AG04450 (cell line): ENCODE data around the gene TIGIT. TPM values are rescaled to one million over a fixed set of nuclear protein-coding genes. Genes with fewer than 3 reads are reported as not detected.

ENCODE experiments used
- CTCF ChIA-PET: fragments of 300-600, 350-600 bp; formaldehyde crosslinking; extraction: SDS; loops from one replicate; lab custom pipeline; 2022; ENCODE audit warnings: antibody characterized with exemption, inconsistent platforms; lab: Charles Lee
- POLR2A ChIA-PET: fragments of 350-600 bp; formaldehyde crosslinking; extraction: SDS; loops from one replicate; lab custom pipeline; 2021; ENCODE audit warnings: antibody characterized with exemption, inconsistent platforms; lab: Yijun Ruan, JAX
- DNase-seq: peaks from one replicate; pipeline ENCODE4 v3.0.0-alpha.2; 2011; ENCODE audit warnings: low read depth, low spot score
- H3K27ac ChIP-seq: one replicate; pipeline ENCODE4 v1.5.1; 2012; ENCODE audit warnings: low read depth, low read length, control low read depth
- H3K27me3 ChIP-seq: one replicate; pipeline ENCODE4 v1.6.0; 2012; ENCODE audit warnings: low read length; ENCODE audit not compliant: control insufficient read depth, insufficient read depth
- H3K4me3 ChIP-seq: 2 replicates; pipeline ENCODE4 v1.5.1; 2011; ENCODE audit warnings: mild to moderate bottlenecking, low read depth, low read length, control low read depth
- H3K9me3 ChIP-seq: 2 replicates; pipeline ENCODE4 v1.5.1; 2012; ENCODE audit warnings: low read length; ENCODE audit not compliant: control insufficient read depth, insufficient read depth
- CTCF ChIP-seq: IDR thresholded peaks from 2 replicates; pipeline ENCODE4 v1.5.1; 2011; ENCODE audit warnings: low read depth, low read length, control low read depth, inconsistent platforms
- polyA plus RNA-seq: library from polyadenylated mRNA; depleted of rRNA; stranded (reverse); fragments of >200 nt; gene quantifications from 2 replicates; pipeline ENCODE4 v1.2.3, GENCODE V29; 2011

Gene TIGIT
- polyA plus RNA-seq, 1 experiment: not detected

GRCh38 chr3:114328345-114328744, 34.5 kb downstream of the TIGIT start:
- CTCF ChIA-PET: interaction anchor here (1.2 kb wide), 1 partner anchor 9 kb away, joined by 3 read pairs; no protein-coding TSS in a partner anchor
- no peak overlapping the region for H3K27ac ChIP-seq
- DNase-seq: no peak
- H3K4me3 ChIP-seq: no peak overlapping the region
- POLR2A ChIA-PET: interaction anchor here (0.7 kb wide), 1 partner anchor 633 kb away, joined by 5 read pairs; no protein-coding TSS in a partner anchor
- no peaks in the 10 kb centered on the region for H3K27me3 ChIP-seq
- no peaks in the 10 kb centered on the region for H3K9me3 ChIP-seq
- TF ChIP-seq CTCF: no peak

- TF ChIP-seq CTCF: no peak
- no peak for DNase-seq
- Histone ChIP-seq H3K4me3 (no peak overlapping the region), H3K27me3 (no peaks in the 10 kb centered on the region), H3K27ac (no peak overlapping the region), H3K9me3 (no peaks in the 10 kb centered on the region)
- CTCF ChIA-PET: no interaction called here
- POLR2A ChIA-PET: no interaction called here
These were observed 36.0 kb downstream of the TIGIT start for GRCh38 chr3:114329823-114330222.

GRCh38 chr3:114331007-114331406, 37.2 kb downstream of the TIGIT start:
- Histone ChIP-seq H3K27me3 (no peaks in the 10 kb centered on the region), H3K4me3 (no peak overlapping the region), H3K9me3 (no peaks in the 10 kb centered on the region), H3K27ac (no peak overlapping the region)
- POLR2A ChIA-PET: no interaction called here
- TF ChIP-seq CTCF: no peak
- CTCF ChIA-PET: no interaction called here
- no peak for DNase-seq

- CTCF ChIA-PET: interaction anchor here (0.6 to 0.7 kb wide), 2 partner anchors 13 to 693 kb away, joined by 3 to 7 read pairs; no protein-coding TSS in a partner anchor
These were observed 37.9 kb downstream of the TIGIT start for GRCh38 chr3:114331710-114332109.

More at GRCh38 chr3:114331710-114332109, 37.9 kb downstream of the TIGIT start:
- no peaks in the 10 kb centered on the region for H3K9me3 ChIP-seq
- H3K27ac ChIP-seq: no peak overlapping the region
- no peaks in the 10 kb centered on the region for H3K27me3 ChIP-seq
- no peak for TF ChIP-seq CTCF
- POLR2A ChIA-PET: no interaction called here
- no peak overlapping the region for H3K4me3 ChIP-seq
- no peak for DNase-seq
